ENCODE results near the gene SH2D3A.
"Not testable (repeated sequence)": the region's sequence is repeated elsewhere in the genome, so short reads cannot be mapped to it uniquely, and the experiment has no call there.

DNA sequence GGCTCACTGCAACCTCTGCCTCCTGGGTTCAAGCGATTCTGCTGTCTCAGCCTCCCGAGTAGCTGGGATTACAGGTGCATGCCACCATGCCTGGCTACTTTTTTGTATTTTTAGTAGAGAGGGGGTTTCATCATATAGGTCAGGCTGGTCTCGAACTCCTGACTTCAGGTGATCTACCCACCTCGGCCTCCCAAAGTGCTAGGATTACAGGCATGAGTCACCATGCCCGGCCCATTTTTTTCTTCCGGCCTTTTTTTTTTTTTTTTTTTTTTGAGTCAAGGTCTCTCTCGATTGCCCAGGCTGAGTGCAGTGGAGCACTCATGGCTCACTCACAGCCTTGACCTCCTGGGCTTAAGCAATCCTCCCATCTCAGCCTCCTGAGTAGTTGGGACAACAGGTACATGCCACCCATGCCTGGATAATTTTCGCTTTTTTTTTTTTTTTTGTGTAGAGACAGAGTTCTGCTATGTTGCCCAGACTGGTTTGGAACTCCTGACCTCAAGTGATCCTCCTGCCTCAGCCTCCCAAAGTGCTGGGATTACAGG is 4.9 kb downstream of the SH2D3A start:
- not testable (repeated sequence) for TF ChIP-seq CEBPB (IDR thresholded peaks at IDR 0.05; ENCODE audit: low read depth, low read length); MAZ (IDR thresholded peaks at IDR 0.05; ENCODE audit: borderline replicate concordance, low read depth, low read length); POLR2A (IDR thresholded peaks at IDR 0.05; ENCODE audit: low read depth, low read length); RAD21 (IDR thresholded peaks at IDR 0.05; ENCODE audit: low read length); FOS (IDR thresholded peaks at IDR 0.05; ENCODE audit: low read depth, low read length); NFE2L2 (IDR thresholded peaks at IDR 0.05; ENCODE audit: low read depth, low read length)
- TF ChIP-seq, protein P1, sequence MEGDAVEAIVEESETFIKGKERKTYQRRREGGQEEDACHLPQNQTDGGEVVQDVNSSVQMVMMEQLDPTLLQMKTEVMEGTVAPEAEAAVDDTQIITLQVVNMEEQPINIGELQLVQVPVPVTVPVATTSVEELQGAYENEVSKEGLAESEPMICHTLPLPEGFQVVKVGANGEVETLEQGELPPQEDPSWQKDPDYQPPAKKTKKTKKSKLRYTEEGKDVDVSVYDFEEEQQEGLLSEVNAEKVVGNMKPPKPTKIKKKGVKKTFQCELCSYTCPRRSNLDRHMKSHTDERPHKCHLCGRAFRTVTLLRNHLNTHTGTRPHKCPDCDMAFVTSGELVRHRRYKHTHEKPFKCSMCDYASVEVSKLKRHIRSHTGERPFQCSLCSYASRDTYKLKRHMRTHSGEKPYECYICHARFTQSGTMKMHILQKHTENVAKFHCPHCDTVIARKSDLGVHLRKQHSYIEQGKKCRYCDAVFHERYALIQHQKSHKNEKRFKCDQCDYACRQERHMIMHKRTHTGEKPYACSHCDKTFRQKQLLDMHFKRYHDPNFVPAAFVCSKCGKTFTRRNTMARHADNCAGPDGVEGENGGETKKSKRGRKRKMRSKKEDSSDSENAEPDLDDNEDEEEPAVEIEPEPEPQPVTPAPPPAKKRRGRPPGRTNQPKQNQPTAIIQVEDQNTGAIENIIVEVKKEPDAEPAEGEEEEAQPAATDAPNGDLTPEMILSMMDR (conservative IDR thresholded peaks at IDR 0.05; ENCODE audit: low read depth, low read length) = not testable (repeated sequence)
- TF ChIP-seq, protein P2, sequence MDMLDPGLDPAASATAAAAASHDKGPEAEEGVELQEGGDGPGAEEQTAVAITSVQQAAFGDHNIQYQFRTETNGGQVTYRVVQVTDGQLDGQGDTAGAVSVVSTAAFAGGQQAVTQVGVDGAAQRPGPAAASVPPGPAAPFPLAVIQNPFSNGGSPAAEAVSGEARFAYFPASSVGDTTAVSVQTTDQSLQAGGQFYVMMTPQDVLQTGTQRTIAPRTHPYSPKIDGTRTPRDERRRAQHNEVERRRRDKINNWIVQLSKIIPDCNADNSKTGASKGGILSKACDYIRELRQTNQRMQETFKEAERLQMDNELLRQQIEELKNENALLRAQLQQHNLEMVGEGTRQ (IDR thresholded peaks at IDR 0.05; ENCODE audit: low read depth, low read length) = not testable (repeated sequence)

All from IMR-90 (cell line).